ELR (cell line): Measurements from ENCODE around the gene DRGX.
A peak's percentile ranks its signal among the peaks of the same experiment; 100 is the strongest.

Experiments used
- DNase-seq: peaks from one replicate; pipeline ENCODE4 v3.0.0-alpha.2; 2015; ENCODE audit warnings: low read depth

DRGX gene

DNA sequence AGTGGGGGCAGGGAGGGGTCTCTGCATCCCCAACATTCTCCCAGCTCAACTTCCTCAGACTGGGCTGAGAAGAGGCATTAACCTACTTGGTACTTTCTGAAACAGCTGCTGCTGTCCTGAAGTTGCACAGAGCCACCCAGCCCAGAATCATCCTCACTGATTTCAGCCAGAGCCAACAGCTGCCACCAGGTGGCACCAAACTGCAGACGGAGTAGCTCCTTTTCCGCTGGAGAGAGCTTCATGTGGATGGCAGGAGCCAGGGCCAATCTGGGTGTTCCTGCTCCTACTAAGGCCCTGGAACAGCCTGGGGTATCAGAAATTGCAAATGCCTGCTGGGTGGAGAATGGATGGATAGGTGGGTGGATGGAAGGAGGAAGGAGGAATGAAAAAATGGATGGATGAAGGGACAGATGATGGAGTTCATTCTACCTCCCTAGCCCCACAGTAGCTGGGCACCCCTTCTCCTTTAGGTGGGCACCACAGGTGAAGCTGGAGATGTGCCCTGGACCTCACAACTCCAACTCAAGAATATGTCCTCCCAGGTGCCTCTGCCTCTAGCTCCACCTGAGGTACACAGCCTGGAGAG lies 11.8 kb upstream of the DRGX start:
- DNase-seq, result peak; percentile 80

DNA sequence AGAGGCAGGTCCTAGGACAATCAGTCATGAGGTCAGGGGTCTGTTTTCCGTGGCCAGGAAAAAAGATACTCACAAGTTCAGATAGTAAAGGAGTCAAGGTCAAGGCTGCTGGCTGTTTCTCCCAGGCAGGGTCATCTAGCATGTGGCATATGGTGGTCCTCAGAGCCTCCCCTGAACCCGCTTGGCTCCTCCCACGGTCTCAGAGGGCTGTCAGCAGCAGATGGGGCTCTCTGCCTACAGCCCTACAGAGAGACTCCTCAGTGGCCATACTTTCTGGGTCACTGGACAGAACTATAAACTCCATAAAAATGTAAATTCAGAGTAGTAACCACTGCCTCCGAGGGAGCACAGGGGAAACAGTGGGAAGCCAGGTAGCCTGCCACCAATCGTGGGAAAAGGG lies 11.3 kb upstream of the DRGX start:
- no peak for DNase-seq

DNA sequence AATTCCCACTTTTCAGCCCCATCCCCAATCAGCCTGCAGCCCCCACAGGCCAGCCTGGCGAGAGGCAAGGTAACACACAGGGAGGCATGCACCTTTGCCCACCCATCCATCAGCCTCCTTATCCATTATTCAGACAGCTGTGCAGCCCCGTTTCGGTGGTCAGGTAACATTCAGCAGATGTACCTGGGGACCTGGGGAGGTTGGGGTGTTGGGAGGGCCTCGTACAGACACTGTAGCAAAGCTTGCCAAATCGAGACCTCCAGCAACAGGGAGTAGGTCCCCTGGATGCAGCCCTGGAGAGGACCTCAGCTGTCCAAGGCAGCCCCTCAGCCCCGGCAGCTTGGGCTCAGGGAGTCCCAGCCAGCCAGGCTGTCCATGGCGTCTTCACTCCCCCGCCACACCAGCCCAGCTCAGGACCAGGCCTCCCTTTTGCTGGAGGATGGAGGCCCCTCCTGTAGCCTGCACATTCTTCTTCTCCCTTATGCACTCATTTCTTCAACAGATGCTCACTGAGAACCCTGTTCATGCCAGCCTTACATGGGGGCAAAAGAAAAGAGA lies 8.5 kb upstream of the DRGX start:
- no peak for DNase-seq

DNA sequence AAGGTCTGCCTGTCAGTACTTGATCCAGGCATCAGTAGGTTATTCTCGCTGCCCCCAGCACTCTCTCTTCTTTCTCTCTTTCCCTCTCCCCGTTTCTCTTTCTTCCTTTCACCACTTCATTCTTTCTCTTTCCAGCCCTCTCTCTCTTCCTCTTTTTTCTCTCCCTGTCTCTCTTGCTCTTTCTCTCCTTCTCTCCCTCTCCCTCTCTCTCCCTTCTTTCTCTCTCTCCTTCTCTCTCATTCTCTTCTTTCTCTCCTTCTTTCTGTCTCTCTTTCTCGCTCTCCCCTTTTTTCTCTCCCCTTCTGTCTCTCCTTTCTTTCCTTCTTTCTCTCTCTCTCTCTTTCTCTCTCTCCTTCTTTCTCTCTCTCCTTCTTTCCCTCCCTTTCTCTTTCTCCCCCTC lies 7.5 kb upstream of the DRGX start:
- no peak for DNase-seq

DNA sequence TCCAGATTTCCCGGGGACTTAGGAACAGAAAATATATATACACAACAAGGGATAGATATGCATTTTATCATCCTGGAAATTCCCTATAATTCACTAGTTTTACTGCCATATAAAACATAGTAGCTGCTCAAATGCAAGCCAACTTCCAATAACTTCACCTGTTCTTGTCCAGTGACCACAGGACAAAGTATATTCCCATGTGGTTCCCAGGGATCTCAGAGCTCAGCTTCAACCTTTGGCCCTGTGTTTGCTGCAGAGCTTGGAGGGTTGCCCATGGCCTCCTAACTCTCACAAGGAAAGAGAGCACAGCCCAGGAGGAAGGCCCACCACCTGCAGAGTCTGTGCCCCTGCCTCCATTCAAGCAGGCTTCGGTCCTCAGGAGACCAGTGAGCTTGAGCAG lies 4.5 kb upstream of the DRGX start:
- no peak for DNase-seq

DNA sequence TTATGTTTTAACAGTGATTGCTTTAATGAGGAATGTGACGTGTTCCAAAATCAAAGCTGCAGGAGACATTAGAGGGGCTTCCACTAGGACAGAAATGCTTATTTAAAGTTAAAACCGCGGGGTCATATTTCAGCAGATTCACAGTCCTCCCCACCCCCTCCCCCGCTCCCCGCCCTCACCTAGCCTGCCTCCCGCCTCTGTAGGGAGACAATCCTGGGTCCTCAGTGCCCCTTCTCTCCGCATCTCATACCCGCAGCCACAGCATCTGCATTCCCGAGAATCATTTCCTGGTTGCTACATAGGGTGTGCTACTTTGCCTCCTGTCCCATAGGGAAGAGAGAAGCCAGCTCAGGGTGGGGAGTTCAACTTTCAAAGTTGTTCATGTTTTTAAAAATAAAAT lies 3.1 kb upstream of the DRGX start:
- no peak for DNase-seq

DNA sequence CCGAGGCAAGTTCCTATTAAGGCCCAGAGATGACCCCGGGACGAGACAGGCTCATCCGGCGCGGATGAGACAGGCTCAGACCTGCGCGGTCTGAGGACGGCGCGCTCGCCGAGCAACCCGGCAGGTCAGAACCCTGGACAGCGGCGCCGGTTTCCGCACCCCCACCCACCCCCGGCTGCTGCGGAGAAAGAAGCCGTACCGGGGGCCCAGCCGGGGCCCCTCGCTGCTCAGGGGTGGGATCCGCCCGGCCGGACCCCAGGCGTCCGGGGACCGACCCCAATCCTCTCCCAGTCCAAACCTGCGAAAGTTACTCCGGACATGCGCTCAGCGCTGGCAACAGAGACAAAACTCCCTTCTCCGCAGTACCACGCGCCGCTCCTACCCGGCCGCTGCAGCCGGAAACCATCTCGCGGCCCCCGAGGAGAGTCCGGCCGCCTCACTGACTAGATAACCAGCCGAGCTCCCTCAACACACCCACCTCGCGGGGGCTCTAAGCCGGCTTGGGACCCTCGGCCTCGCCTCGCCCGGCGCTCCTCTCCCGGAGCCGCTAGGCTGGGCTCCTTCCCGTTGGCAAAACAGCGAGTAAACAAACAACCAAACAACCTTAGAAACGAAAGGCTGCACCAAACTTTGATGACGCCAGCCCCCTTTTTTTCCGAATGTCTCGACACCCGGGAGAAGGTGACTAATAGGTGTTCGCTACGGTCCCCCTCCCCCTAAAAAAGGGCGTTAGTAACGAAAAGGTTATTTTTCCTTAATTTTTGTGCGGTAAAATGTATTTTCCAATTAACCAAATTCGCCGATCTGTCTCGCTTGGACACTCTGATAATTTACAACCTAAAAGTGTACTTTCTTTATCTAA lies 2.3 kb upstream of the DRGX start:
- DNase-seq, result peak; percentile 38

DNA sequence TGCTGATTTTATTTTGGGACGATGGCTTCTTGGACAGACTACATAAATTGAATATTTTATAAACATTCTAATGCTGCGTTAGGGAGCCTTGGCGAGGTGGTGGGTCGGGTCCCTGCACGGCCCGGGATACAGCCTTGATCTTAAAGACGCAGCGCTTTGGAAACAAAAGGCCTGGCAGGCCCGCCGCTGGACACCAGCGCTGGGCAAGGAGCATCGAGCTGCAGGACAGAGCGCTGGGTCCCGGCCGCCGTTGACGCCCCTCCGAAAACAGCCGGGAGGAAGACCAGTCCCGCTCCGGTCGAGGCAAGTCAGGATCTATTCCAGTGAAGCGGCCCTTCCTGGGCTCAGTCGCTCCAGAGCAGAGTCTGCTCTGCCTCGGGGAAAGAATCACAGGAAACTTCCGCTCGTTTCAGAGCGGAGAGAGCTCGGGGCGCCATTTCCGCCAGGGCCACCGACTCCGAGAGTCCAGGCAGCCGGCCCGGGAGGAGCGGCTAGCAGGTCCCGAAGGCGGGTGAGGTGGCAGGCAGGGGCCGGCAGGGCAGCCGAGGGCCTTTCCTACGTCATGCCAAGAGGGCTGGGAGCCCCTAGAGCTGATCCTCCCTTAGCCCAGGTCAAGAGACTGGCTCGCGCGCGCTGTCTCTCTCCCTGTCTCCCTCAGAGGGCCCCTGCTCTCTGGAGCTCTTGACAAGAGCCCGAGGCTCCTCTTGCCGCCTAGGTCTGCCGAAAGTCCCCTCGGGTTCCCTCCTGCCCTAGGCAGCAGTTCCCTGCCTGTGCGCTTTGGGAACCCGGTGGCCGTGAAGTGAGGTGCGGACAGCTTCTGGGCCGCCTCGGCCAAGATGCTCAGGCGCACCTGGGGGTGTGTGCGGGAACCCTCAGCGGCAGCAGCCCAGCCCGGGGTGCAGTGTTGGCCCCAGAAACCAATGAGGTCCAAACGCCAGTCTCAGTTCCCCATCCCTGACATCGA lies 1.4 kb upstream of the DRGX start:
- DNase-seq, result no peak

DNA sequence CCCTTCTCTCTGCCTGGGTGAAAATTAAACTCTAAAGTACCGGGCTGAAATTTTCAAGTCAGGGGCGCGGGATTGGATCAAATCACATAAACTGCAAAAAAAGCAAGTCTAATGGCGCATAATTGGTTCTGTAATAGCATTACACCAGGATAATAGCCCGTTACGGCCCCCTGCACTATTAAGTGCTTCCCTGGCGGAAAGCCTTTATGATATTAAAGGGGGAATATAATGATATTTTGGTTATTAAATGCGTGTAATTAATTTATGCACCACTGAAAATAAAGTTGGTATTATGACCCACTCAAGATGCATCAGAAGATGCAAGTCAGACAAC lies 744 bp upstream of the DRGX start:
- DNase-seq, result no peak

DNA sequence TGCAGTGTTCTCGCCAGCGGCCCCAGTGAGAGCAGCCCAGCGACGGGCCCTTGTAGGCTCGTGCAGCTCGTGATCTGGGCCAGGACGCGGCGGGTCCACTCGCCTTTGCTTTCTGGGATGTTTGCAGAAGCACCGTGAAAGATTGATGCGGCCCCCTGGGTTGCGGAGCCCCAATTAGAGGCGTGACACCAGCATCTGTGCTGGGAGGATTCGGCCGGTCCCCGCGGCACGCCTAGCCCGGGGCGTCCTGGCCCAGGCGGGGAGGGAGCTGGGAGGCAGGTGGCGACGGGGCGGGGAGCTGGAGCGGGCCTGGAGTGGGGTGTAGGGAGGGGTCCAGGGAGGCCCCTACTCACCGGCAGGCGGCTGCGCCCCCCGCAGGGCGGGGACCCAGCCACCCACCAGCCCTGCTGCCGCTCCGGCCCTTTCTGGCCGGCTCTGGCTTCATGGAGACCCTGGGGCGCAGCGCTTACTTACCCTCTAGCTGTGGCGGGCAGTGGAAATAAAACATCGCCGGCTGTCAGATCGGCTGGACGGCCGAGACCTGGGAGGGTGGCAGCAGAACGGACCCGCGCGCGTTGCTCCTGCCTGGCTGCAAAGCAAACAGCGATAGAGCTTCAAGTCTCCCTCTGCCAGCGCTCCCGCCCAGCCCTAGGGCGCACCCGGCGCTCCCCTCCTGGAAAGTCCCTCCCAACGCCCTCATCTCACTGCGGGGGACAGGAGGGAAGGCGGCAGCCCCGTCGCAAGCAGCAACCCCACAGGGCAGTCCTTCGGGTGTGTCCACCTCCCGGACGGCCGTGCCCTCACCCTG lies 752 bp downstream of the DRGX start:
- DNase-seq, result no peak

DNA sequence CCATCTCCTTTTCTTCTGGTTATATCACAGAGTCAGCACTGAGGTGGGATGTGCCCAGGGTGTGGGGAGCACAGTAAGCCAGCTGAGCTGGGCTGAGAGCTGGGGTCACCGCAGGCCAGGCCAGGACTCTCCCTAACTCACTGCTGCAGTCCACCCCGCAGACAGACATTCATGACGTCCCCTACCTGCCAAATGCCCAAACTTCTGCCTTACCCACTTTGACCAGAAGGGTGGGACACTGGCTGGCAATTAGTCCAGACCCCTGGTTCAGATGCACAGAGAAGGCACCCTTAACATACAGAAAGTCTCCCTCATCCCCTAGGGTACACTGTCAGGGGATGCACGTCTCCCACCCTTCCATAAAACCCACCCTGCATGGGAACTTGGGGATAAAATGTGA lies 2.1 kb downstream of the DRGX start:
- DNase-seq, result no peak

DNA sequence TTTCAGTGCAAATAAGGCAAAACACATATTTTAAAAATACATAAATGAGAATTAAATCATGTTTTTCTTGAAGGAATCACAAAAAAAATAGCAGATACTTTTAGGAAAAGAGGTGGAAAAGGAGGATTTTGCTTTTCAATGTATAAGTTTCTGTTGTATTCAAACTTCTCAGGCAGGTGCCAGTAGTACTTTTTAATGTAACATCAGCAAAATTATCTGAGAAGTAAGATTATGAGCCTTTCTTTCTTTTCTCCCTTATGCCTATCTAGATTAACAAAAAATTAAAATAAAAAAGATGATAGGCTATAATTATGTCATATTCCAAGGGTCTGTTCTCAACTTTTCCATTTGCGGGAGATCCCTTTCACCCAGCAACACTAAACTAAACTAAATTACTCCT lies 2.6 kb downstream of the DRGX start:
- no peak for DNase-seq

DNA sequence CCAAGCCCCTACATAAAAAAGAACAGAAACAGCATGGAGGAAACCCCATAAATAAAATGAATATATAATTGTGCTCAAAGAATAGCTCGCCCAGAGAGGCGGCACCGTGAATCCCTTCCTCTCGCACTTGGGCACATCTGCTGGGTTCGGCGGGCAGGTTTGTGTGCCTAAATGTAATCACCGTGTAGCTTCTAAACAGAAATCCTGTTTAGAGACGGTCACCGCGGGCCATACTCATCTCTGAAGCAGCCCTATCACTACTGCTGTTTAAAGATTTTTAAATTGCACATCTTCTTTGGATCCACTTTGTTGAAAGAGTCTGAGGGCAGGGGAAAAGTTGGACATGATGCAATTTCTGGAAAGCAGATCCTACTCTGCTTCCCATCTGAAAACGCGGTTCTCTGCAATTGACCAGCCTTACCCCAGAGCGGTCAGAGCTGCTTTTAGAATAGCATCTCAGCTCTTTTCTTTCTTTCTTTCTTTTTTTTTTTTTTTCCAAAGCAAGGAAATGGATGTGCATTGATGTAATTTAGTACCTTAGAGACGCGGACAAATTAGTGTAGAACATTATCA lies 6.4 kb downstream of the DRGX start:
- no peak for DNase-seq

DNA sequence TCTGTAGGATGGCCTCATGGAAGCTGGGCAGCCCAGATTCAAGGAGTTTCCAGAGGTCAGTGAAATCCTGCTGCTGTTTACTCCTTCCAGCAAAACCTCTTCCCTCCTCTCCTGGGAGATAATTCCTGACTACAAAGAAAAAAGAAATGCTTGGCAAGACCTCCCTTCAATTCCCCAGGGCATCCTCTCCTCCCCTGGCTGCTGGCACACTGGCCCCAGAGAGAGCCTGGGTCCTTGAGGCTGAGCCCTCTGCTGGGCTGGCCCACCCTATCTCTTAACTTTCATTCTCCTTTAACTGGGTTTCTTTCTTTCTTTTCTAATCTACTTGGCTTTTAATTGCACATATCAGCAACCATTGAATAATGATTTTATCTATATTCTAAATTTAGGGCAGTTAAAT lies 7.7 kb downstream of the DRGX start:
- DNase-seq, result no peak

DNA sequence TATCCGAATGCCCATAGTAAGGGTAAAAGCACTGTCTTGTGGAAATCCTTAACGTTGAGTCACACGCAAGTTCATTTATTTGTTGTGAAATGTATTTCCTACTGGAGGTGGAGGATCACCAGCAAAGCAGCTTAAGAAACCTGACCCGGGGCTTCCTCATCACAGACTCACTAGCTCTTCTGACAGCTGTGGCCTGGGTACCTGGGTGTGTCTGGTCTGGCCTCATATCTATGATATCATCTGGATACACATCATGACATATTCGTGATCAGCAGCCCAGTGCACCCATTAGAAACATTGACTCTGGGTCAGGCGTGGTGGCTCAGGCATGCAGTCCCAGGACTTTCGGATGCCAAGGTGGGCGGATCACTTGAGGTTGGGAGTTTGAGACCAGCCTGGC lies 8.8 kb downstream of the DRGX start:
- DNase-seq, result peak; percentile 96

DNA sequence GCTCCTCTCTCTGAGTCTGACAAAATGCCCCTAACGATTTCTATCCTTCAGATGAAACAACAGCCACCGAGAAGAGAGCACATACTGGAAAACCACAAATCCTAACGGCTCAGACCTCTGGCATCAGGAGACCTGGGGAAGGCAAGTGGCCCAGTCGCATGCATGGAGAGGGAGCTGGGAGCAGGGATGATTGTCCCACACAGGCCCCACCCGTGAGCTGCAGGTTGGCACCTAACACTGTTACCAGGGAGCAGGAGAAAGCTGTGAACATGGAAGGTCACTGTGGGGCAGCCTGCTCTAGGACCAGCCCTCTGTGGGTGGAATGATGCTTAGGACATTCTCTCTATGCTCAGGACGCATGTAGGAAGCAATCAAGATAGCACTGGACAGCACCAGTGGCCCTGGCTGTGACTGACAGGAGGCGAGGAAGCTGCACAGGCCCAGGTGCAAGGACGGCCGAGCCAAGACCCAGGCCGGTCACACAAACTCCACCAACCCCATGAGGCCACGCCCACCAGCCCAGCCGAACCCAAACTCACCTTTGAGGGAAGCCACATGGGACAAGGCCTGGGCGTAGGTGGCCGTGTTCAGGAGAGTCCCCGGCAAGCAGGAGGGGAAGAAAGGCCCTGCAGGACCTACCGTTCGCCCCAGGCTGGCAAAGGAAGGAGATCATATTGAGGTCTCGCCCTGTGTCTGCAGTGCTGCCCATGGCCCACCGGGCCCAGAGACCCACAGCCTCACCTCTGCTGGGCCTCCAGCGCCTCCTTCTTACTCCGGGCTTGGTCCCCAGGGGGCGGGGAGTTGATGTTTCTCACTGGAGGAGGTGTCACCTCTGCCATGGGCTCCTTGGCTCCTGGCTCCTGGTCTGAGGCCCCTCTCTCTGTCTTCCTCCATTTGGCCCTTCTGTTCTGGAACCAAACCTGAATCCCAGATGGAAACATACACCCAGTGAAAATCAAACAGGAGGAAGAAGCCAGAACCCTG lies 9.7 kb downstream of the DRGX start:
- no peak for DNase-seq

DNA sequence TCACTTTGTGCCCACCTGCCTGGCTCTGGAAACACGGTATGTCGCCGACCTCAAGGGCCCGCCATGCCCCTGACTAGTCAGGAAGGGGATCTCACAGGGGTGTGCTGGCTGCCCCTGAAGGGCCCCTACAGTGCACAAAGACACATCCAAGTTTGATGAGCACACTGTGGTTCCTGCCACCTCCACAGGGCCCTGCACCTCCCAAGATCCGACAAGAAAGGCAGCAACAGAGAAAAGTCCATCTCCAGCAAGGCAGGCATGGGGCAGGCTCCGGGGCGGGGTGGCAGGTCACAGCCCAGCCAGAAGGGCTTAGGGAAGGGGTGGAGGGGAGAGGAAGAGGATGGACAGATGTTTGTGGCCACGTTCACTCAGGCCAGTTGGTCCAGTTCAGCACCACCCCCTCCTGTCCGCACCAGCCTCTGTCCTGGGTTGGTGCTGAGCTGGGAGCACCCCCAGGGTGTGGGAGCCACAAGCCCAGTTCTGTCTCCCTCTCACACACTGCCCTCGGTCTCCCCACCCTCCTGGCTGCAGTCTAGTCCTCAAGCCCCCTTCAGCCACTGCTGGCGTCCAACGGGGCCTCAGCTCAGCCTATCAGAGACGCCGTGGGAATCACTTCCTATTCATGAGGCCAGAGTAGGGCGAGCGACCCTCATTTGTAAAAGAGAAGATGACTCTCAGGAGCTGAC lies 11.5 kb downstream of the DRGX start:
- no peak for DNase-seq

DNA sequence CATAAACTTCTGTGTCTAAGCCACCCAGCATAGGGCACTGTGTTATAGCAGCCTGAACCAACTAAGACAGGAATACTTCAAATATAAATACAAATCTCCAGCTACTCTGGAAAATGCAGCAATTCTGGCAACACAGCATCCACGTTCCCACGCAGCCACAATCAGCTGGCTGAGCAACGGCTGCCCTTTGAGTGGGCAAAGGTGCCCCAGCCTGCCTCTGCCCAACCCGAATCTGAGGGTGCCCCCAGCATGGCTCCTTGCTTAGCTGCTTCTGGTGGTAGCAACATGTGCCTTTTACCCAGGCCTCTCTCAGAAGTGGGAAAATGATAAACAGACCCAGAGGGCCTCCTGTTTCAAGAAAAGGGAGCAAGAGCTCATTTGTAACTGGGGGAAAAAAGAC lies 12.0 kb downstream of the DRGX start:
- DNase-seq, result no peak

DNA sequence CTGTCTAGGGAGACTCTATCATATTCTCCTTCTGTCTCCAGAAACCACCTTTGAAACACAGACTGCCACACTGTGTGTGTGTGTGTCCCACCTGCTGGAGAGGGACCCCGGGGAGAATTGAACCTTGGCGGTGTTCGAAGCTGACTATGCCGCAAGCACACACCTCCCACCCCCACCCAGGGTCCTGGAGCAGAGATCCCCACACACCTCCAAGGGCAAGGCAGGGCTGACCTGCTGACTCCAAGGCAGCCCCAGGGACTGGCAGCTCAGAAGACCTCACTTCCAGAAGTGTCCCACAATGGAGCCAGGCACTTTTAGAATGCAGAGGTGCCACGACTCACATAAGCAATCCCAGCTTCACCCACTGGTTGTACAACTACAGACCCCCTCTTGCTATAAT lies 13.1 kb downstream of the DRGX start:
- no peak for DNase-seq

DNA sequence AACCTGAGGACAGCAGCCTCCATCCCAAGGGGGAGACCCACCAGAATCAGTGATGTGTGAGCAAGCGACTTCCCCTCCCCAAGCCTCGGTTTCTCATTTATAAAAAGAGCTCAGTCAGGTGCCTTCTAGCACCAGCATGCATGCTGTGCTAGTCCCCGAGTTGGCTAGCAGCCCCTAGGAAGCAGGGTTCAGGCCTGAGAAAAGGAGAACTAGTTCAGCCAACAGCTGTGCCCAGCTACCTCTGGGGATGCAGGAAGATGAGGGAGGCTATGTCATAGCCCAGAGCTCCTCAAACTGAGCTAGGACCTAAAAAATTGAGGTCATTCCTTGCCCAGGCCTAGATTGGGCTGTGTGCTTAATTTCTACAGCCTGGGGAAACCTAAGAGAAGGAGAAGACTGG lies 13.7 kb downstream of the DRGX start:
- no peak for DNase-seq
